Myocyte (in vitro differentiated cells): Measurements from ENCODE around the gene ABI2. TPM values are rescaled to one million over a fixed set of nuclear protein-coding genes. Genes with fewer than 3 reads are reported as not detected.
"Not testable (repeated sequence)": the region's sequence is repeated elsewhere in the genome, so short reads cannot be mapped to it uniquely, and the experiment has no call there.

Experiments
- DNase-seq: peaks from one replicate; pipeline ENCODE4 v3.0.0-alpha.2; 2012; ENCODE audit warnings: low read depth
- polyA plus RNA-seq: library from polyadenylated mRNA; unstranded; fragments of >200 nt; gene quantifications from one replicate; pipeline ENCODE4 v1.2.1, GENCODE V29; 2012; ENCODE audit warnings: missing spikeins
- total RNA-seq: library from RNA; depleted of rRNA; stranded (reverse); fragments of >200 nt; gene quantifications from 2 replicates; pipeline ENCODE4 v1.2.3, GENCODE V29; 2014

The ABI2 gene
- 24.0 and 42.4 TPM in 2 replicates for total RNA-seq
- polyA plus RNA-seq, result 38.4 TPM

DNA sequence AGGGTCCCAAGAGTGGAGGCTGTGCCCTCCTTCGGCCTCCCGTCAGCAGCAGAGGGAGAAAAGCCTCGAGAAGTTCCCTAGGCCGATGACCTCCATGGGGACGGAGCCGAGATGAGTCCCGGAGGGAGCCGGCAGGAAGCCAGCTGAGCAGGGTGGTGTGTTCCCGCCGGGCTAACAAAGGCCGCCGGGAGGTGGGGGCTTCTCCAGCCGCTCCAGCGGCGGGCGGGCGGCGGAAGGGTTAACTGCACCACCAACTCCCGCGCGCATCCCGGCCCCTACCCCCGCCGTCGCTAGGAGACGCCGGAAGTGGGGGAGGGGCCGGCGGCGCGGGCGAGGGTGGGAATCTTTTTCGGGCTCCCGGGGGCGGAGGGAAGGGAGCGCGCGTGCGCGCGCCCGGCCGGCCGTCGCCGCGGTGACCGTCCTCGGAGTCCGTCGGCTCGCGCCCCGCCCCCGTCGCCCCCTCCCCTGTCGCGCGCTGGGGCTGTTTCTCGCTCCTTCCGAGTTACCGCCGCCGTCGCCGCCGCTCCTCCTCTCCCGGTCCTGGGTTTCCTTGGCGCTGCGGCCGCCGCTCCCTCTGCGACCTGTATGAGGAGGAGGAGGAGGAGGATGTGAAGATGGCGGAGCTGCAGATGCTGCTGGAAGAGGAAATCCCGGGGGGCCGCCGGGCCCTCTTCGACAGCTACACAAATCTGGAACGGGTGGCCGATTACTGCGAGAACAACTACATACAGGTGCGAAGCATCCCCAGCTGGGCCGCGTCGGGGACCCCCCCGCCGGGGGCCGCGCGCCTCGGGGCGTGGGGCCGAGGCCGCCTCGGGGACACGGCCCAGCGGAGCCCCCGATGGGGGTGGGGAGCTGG is at the start of gene ABI2:
ABI2 (plus strand) TSS at position 494 of the 859 bp plus-strand sequence; CDS start at position 615, 121 bp downstream.
- DNase-seq, result peak; percentile 91

DNA sequence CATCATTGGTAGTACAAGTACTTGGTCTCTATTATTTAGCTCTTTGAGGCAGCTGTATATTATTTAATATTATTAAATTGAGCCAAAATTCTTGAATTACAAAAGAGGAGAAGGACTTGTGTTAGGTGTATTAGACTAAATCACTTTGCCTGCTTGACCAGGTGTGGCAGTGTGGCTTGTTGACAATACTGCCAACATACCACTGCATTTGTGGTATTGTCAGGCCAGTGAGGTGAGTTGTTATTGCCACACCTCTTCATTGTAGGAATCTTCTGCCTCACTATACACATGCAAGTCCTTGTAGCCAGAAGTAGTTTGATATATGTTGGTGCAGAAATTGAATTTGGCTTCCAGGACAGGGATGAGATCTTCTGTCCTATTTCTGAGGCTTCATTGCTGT is 48.9 kb upstream of the ABI2 start:
- DNase-seq, result no peak

DNA sequence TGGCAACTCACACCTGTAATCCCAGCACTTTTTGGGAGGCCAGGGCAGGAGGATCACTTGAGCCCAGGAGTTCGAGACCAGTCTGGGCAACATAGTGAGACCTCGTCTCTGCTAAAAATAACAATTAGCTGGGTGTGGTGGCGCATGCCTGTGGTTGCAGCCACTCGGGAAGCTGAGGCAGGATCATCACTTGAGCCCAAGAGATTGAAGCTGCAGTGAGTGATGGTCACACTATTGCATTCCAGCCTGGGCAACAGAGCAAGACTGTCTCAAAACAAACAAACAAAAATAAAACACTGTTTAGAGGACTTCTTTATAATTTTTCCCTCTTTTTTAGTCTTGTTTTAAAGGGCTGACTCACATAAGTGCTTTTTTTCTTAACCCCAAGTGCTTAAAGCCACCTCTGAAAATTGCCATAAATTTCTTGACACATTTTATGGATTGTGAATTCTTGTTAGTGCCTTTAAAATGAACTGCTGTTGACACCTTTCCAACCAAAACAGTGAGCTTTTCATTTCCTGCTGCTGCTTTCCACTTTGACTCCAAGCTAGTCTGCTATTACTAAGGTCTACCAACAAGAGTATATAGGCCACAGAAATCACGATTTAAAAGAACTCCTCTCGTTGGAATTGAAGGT is 47.6 kb upstream of the ABI2 start:
- DNase-seq, result peak; percentile 47

DNA sequence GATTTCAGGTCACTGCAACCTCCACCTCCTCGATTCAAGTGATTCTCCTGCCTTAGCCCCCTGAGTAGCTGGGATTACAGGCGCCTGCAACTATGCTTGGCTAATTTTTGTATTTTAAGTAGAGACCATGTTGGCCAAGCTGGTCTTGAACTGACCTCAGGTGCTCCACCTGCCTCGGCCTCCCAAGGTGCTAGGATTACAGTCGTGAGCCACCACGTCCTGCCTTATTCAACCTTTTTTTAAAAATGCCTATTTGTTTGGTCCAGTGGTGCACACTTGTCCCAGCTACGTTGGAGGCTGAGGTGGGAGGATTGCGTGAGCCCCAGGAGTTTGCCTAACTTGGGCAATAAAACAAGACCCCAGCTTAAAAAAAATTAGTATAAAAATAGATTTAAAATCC is 46.1 kb upstream of the ABI2 start:
- DNase-seq, result no peak

DNA sequence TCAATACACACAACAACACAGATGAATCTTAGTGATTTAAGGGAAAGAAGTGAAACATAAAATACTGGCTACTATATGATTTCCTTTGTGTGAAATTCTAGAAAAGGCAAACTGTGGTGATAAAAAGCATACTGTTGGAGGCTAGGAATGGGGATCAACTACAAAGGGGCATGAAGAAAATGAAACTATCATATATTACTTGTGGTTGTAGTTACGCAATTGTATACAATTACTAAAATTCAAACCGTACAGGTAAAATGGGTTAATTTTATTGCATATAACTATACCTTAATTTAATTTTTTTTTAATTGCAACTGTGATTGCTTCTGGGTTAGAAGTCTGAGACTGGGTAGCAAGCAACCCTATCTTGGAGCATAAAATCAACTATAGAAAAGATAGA is 41.7 kb upstream of the ABI2 start:
- DNase-seq, result no peak

DNA sequence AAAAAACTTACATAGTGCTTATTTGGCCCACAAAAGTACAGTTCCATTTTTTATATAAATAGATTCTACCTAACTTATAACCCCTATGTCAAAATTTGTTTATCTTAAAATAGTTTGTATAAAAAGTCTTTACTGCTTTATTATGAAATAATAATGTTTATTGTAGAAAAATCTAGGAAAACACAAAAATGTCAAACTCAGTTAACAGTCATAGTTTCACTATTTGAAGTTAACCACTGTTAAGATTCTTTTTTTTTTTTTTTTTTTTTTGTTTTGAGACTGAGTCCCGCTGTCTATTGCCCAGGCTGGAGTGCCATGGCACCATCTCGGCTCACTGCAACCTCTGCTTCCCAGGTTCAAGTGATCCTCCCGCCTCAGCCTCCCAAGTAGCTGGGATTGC is 26.5 kb upstream of the ABI2 start:
- DNase-seq, result no peak

DNA sequence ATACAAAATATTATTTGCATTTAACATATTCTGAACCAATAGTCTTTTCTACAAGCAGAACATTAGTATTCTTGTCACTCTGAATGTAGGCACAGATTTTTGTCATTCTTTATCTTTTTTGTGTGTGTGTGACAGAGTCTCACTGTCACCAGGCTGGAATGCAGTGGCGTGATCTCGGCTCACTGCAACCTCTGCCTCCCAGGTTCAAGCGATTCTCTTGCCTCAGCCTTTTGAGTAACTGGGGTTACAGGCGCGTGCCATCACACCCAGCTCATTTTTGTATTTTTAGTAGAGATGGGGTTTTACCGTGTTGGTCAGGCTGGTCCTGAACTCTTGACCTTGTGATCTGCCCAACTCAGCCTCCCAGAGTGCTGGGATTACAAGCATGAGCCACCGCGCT is 25.6 kb upstream of the ABI2 start:
- DNase-seq, result not testable (repeated sequence)

DNA sequence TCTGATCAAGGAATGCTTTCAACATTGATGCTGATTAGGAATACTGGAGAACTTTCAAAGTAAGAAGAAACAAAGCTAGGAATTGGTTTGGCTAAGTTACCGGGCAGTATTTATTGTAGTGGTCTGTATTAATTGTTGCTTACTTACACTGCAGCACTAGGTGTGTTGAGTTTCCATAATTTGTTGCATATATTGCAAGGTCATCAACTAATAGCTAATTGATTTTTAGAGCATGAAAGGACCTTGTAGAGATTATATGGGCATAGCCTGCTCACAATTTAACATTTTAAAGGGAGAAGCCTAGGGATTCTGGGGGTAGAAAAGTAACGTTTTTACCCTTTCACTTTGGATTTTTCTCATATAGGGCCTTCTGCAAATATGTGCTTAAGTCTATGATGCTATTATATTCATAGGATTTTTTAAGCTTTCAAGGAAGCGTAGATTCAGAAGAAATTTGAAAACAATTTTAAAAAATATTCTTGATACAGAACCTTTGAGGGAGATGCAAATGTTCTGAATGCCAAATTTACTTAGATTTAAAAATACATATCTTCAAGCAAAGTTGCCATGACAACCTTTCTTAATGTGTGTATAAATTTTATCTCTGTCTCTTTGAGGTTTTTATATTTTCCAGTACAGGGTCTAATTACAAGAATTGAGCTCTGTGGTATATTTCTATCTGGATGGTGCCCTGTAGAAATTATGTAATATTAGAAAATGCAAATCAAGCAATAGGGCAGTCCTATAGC is 17.3 kb upstream of the ABI2 start:
- no peak for DNase-seq

DNA sequence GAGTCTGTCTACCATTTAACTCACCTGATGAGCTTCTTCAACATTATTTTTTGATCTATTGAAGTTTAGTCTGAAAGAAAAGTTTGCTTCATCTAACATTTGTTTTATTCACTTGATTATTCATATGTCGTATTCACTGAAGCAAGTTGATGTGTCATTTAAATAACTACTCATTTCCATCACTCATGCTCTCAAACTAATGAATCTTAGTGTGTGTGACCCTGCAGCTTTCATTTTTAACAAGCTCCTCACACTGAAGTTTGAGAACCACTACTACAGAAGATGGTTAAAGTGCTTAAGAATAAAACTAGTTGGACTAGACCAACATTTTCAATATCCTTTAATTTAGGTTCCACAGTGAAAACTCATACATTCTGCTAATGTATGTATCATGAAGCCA is 1.8 kb upstream of the ABI2 start:
- no peak for DNase-seq

DNA sequence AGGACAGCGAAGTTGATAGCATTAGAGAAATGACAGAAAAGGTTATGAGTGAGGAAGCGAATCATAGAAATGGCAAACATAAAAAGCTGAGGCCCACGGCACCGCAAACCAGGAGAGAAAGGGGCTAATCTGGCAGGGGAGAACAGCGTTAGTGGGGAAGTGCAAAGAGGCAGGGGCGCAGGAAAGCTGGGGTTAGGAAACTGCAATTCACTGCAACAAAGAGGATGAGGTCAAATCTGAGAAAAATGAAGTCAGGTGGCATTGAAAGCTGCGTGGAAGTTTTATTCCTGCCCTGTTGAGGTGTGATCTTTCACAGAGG is 653 bp upstream of the ABI2 start:
- DNase-seq, result no peak

DNA sequence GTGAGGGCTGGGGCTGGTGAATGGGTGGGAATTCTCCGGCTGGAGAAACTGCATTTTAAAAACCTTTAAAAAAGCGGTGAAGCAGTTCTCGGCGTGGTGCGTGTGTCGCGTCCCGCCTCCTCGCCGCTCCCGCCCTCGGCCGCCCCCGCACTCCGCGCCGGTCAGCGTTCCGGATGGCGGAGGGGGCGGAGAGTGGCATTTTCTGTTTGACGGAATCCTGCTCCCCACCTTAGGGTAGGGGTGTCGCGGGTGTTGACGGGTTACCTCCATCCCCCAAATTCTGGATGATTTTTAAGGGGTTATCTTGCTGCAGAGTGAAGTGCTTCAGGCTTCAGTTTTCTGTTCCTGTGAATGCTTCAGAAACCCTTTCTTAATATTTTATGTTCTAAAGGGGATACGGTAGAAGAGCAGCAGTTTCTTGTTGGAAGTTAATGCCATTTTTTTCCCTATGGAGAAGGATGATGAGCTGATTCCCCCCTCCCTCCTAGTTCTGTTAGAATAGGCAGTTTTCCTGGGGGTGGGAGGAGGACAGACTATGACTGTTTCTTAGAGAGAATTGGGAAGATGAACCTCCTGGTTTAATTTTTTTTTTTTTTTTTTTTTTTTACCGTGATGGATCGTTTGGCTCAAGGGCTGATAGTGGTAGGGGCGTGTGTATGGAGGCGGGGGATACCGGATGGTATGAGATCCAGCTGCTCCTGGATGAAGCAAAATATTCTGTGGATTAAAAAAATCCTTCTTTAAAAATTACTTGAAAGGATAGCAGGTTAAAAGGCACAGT is 756 bp downstream of the ABI2 start:
- peak; percentile 36 for DNase-seq

DNA sequence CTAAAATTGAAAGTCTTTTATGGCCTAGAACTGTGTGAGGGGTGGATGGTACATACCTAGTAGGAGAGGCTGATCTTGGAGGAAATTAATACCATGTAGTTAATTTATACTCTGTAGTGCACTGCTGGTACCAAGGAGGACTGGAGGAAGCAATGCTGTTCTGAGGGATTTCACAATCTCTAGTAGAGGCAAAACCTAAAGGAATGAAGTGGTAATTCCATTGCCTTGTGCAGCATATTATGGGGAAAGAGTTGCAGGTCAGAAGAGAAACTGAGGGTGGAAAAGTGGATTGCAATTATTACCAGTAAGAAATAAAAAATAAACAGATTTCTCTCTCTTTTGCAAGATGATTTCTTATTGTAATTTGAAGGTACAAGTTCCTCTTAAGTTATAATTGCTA is 2.2 kb downstream of the ABI2 start:
- DNase-seq, result no peak

DNA sequence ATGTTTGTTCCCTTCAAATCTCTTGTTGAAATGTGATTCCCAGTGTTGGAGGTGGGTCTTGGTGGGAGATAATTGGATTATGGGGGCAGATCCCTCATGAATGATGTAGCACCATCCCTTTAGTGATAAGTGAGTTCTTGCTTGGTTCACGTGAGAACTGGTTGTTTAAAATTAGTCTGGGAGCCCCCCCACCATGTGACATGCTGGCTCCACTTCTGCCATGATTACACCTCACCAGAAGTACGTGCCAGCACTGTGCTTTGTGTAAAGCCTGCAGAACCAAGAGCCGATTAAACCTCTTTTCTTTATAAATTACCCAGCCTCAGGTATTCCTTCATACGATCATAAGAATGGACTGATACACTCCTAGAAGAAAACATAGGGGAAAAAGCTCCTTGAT is 10.1 kb downstream of the ABI2 start:
- DNase-seq, result no peak

DNA sequence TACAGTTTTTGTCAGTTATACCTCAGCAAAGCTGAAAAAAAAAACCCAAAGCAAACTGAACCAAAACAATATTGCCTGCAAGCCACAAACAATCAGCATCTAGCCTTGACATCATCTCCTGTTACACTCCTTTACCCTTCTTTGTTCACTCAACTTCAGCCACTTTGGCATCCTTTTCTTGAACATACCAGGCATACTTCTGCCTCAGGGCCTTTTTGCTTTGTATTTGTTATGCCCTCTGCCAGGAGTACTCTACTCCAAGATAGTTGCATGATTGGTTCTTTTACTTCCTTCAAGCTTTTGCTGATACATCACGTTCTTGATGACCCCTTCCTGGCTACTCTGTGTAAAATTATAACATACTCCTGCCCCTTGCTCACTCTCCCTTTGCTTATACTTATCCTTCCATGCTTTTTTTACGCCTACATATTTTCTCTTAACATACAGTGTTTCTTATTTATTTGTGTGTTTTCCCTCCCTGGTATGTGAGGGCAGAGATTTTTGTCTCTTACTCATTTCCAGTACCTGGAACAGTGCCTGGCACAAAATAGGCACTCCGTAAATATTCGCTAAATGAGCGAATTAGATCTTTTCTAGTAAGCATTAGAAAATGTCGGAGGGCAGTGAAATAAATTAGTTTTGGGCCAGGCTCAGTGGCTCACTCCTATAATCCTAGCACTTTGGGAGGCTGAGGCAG is 12.7 kb downstream of the ABI2 start:
- DNase-seq, result peak; percentile 43

DNA sequence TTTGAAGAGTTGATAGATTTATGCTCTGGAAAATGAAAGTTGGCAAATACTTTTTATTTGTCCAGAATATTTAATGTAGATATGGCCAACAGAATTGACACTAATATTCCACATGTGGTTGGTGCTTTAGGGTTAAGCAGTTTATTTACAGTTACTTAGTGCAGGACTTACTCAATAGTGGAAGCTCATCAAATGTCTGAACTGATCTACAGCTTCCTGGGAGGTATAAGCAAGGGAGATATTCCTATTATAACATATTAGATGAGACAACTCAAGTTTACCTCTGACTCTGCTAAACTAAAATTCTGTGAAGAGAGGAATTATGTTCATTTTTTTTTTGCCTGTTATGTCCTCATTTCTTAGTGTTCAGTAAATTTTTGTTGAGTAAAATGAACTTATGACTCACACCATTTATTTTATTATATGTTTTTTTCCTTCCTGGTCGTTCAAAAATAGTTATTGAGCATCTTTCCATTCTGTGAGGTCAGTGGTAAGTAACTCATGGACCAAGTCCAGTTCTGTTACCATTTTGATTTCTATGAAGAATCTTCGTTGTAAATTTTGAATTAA is 13.6 kb downstream of the ABI2 start:
- DNase-seq, result no peak

DNA sequence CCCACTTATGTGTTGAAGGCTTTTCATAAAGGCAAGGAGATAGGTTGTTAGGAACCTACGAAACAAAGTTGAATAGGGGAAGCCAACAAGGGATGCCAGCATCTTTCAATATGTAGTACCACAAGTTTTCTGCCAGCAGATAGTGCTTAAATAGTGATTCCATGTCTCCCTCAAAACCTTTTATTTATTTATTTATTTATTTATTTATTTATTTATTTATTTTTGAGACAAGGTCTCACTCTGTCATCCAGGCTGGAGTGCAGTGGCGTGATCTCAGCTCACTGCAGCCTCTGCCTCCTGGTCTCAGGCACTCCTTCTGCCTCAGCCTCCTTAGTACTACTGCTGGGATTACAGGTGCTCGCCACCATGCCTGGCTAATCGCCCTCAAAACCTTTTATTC is 14.2 kb downstream of the ABI2 start:
- DNase-seq, result not testable (repeated sequence)

DNA sequence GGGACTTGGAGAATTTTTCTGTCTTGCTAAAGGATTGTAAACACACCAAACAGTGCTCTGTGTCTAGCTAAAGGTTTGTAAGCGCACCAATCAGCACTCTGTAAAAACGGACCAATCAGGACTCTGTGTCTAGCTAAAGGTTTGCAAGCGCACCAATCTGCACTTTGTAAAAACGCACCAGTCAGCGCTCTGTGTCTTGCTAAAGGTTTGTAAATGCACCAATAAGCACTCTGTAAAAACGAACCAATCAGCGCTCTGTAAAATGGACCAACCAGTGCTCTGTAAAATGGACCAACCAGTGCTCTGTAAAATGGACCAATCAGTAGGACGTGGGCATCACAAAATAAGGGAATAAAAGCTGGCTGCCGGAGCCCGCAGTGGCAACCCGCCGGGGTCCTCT is 16.5 kb downstream of the ABI2 start:
- no peak for DNase-seq

DNA sequence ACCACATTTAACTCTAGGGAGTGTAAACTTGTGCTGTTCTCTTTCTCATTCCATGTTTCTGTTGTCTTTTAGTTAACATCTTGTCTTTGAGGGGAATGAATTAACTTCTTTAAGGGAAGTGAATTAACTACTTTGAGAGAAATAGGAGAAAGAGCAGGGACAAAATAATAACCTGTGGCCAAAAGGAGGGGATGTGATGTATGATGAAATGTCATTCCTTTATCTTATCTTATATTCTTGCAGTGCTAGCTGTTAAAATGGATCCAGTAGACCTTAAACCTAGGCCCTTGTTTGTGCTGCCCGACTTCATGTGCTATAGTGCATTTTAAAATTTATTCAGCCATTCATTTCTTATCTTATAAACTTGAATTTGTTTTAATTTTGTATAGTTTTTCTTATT is 18.4 kb downstream of the ABI2 start:
- DNase-seq, result no peak

DNA sequence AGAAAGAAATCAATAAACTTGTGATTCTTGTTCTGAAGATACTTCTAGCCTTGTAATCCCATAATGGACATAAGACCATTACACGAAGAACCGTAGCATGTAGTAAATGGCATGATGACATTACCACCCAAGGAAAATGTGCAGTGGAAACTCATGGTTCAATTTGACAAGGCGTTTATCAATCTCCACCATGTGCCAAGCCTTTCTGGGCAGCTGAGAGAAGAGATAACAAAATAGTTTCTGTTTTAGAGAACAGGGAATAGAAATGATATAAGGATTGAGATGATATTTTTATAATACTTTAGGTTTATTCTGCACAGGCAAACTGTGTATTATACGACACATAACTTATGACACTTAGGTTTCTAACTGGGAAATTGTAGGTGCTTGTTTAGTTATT is 19.2 kb downstream of the ABI2 start:
- no peak for DNase-seq

DNA sequence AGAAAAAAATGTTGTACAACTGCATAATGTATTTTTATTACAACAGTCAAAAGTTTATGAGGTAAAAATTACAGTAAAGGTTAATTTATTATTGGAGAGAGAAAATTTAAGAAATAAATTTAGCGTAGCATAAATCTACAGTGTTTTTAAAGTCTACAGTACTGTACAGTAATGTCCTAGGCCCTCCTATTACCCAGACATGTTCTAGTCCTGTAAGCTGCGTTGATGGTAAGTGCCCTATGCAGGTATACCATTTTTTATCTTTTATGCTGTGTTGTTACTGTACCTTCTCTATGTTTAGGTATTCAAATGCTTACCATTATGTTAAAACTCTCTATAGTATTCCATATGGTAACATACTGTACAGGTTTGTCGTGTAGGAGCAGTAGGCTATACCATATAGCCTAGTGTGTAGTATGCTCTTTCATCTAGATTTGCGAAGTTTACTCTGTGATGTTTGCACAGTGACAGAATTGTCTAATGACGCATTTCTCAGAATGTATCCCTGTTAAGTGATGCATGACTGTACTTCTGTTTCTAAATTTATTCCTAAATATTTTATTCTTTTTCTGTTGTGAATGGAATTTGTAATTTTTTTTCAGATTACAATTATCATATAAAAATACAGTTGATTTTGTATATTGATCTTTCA is 24.5 kb downstream of the ABI2 start:
- DNase-seq, result no peak
